HCT116 (cell line): Measurements from ENCODE around the gene ETV4. TPM values are rescaled to one million over a fixed set of nuclear protein-coding genes. Genes with fewer than 3 reads are reported as not detected.

Source experiments
- ATAC-seq: fragments of 200-7000 bp; cut with Tn5 transposase; 2 replicates; pipeline ENCODE4 v1.9.1; 2020; ENCODE audit warnings: mild to moderate bottlenecking, moderate library complexity
- BruUV-seq: library from RNA; stranded (reverse); fragments of 400-500 nt; replicated peaks from 2 replicates; lab custom pipeline; 2021; lab: Mats Ljungman, UMichigan
- CTCF ChIA-PET: fragments of 300-600 bp; sonication (Branson Sonifier 250); formaldehyde crosslinking; loops from one replicate; lab custom pipeline; 2021; ENCODE audit warnings: antibody characterized with exemption; lab: Charles Lee
- POLR2A ChIA-PET: fragments of 300-600, 350-600 bp; sonication (Branson Sonifier 250); formaldehyde crosslinking; loops from one replicate; lab custom pipeline; 2021; ENCODE audit warnings: antibody characterized with exemption; lab: Charles Lee
- RAD21 ChIA-PET, 2 experiments: fragments of 300-600 bp; sonication (Branson Sonifier 250); formaldehyde crosslinking; loops; one replicate each; lab custom pipeline; 2023; ENCODE audit warnings: low total read pairs in 2 of 2; ENCODE audit not compliant: uncharacterized antibody in 2 of 2, unreplicated experiment in 2 of 2, low non-redundant PET in 1 of 2; lab: Charles Lee
- DNase-seq: peaks from one replicate; pipeline ENCODE4 v3.0.0-alpha.2; 2010; ENCODE audit warnings: low read depth, low spot score
- H2AFZ ChIP-seq: fragments of 200-600 bp; shearing (Covaris generic), sonication (generic); 2 replicates; pipeline ENCODE4 v1.6.1; 2017; ENCODE audit warnings: low read depth, mixed run types, mixed read lengths, antibody characterized with exemption, low read length; ENCODE audit not compliant: poor library complexity, severe bottlenecking
- H3K27ac ChIP-seq: 2 replicates; pipeline ENCODE4 v1.5.1; 2012; ENCODE audit warnings: low read depth, low read length
- H3K27me3 ChIP-seq: fragments of 200-600 bp; sonication (generic); 2 replicates; pipeline ENCODE4 v1.6.1; 2016; ENCODE audit warnings: mixed run types, low read length, mixed read lengths; ENCODE audit not compliant: insufficient read depth
- H3K36me3 ChIP-seq, 2 experiments: fragments of 200-500 bp in 1 of 2; fragments of 200-600 bp in 1 of 2; sonication (Bioruptor generic) in 1 of 2; sonication (generic) in 1 of 2; 2 replicates each; pipeline versions ENCODE4 v1.5.1 to v1.6.1; 2014 to 2016; ENCODE audit warnings: low read length in 2 of 2, inconsistent platforms in 1 of 2, mixed read lengths in 1 of 2, mixed run types in 1 of 2; ENCODE audit not compliant: insufficient read depth in 2 of 2, control insufficient read depth in 1 of 2
- H3K4me1 ChIP-seq, 2 experiments: fragments of 200-600 bp in 1 of 2; sonication (generic) in 1 of 2; 2 replicates each; pipeline versions ENCODE4 v1.5.1 to v1.6.1; 2012 to 2017; ENCODE audit warnings: low read length in 2 of 2, inconsistent platforms in 1 of 2, mild to moderate bottlenecking in 1 of 2, mixed read lengths in 1 of 2, mixed run types in 1 of 2, moderate library complexity in 1 of 2; ENCODE audit not compliant: insufficient read depth in 2 of 2, control insufficient read depth in 1 of 2
- H3K4me2 ChIP-seq: fragments of 200-600 bp; sonication (generic); 2 replicates; pipeline ENCODE4 v1.6.1; 2017; ENCODE audit warnings: mixed run types, low read length, mixed read lengths
- H3K4me3 ChIP-seq, 2 experiments: fragments of 200-600 bp in 1 of 2; sonication (generic) in 1 of 2; replicated peaks in 1 of 2; 2 replicates each; pipeline ENCODE4 v1.5.1; 2011 to 2016; ENCODE audit warnings: low read length in 2 of 2, control low read depth in 1 of 2, low read depth in 1 of 2, mild to moderate bottlenecking in 1 of 2, mixed read lengths in 1 of 2, mixed run types in 1 of 2
- H3K79me2 ChIP-seq: fragments of 200-600 bp; sonication (generic); 2 replicates; pipeline ENCODE4 v1.6.1; 2017; ENCODE audit warnings: mild to moderate bottlenecking, mixed run types, low read length, moderate library complexity, mixed read lengths; ENCODE audit not compliant: insufficient read depth
- H3K9ac ChIP-seq: fragments of 200-600 bp; sonication (generic); 2 replicates; pipeline ENCODE4 v1.6.1; 2016; ENCODE audit warnings: low read length, mixed read lengths
- H3K9me2 ChIP-seq: fragments of 200-600 bp; sonication (generic), shearing (Covaris generic); 2 replicates; pipeline ENCODE4 v1.6.1; 2017; ENCODE audit warnings: mixed run types, mild to moderate bottlenecking, moderate library complexity; ENCODE audit not compliant: insufficient read depth
- H3K9me3 ChIP-seq, 2 experiments: fragments of 200-500 bp in 1 of 2; fragments of 200-600 bp in 1 of 2; sonication (Bioruptor generic) in 1 of 2; sonication (generic) in 1 of 2; 2 replicates each; pipeline ENCODE4 v1.6.1; 2014 to 2017; ENCODE audit warnings: low read length in 2 of 2, mixed read lengths in 2 of 2, inconsistent platforms in 1 of 2, low read depth in 1 of 2, mild to moderate bottlenecking in 1 of 2, mixed run types in 1 of 2, moderate library complexity in 1 of 2; ENCODE audit not compliant: control insufficient read depth in 1 of 2, insufficient read depth in 1 of 2
- H4K20me1 ChIP-seq: fragments of 200-600 bp; sonication (generic), shearing (Covaris generic); 2 replicates; pipeline ENCODE4 v1.6.1; 2017; ENCODE audit warnings: mixed run types, mild to moderate bottlenecking, moderate library complexity; ENCODE audit not compliant: insufficient read depth
- CTCF ChIP-seq, 3 experiments: fragments of 200-600 bp in 1 of 3; sonication (generic) in 1 of 3; IDR thresholded peaks in 2 of 3; conservative IDR thresholded peaks in 1 of 3; 2 replicates each; pipeline ENCODE4 v1.5.1; 2012 to 2017; ENCODE audit warnings: low read depth in 2 of 3, low read length in 2 of 3, antibody characterized with exemption in 1 of 3, borderline replicate concordance in 1 of 3, control low read depth in 1 of 3, mild to moderate bottlenecking in 1 of 3, mixed read lengths in 1 of 3, mixed run types in 1 of 3, moderate library complexity in 1 of 3; ENCODE audit not compliant: insufficient read depth in 1 of 3
- ELF1 ChIP-seq: IDR thresholded peaks from 2 replicates; pipeline ENCODE4 v1.6.1; 2012; ENCODE audit warnings: low read depth, borderline replicate concordance
- POLR2A ChIP-seq: IDR thresholded peaks from 2 replicates; pipeline ENCODE4 v1.7.0; 2011; ENCODE audit warnings: borderline replicate concordance; ENCODE audit not compliant: insufficient read depth, insufficient read length; ENCODE audit errors: extremely low read depth
- POLR2AphosphoS5 ChIP-seq: IDR thresholded peaks from 2 replicates; pipeline ENCODE4 v1.6.1; 2011; ENCODE audit warnings: mild to moderate bottlenecking, low read depth, low read length, moderate library complexity
- RAD21 ChIP-seq: IDR thresholded peaks from 2 replicates; pipeline ENCODE4 v1.6.1; 2012; ENCODE audit warnings: low read depth, mild to moderate bottlenecking
- SP1 ChIP-seq: IDR thresholded peaks from 2 replicates; pipeline ENCODE4 v1.6.1; 2012; ENCODE audit warnings: low read depth
- TCF7L2 ChIP-seq: IDR thresholded peaks from 2 replicates; pipeline ENCODE4 v1.7.0; 2011; ENCODE audit warnings: borderline replicate concordance, inconsistent platforms; ENCODE audit not compliant: insufficient read depth, insufficient read length; ENCODE audit errors: extremely low read depth
- intact Hi-C: fragments of 100-400 bp; cut with micrococcal nuclease; formaldehyde crosslinking; loops from 2 replicates; pipeline ENCODE4 v1.10.0; 2022
- total RNA-seq: library from RNA; stranded (reverse); gene quantifications from one replicate; pipeline ENCODE4 v1.2.1, GENCODE V29; 2021; ENCODE audit not compliant: unreplicated experiment
- TF ChIP-seq, protein P1 (sequence below): IDR thresholded peaks from 2 replicates; pipeline ENCODE4 v1.6.1; 2011; ENCODE audit warnings: mild to moderate bottlenecking, low read length, moderate library complexity; ENCODE audit not compliant: insufficient replicate concordance; ENCODE audit errors: extremely low read depth

The ETV4 gene
- total RNA-seq, 1 experiment from 2014 or later: 51.5 TPM

GRCh38 chr17:43587647-43588046 lies 41.5 kb upstream of the ETV4 start:
- Histone ChIP-seq H3K27ac (no peak overlapping the region), H3K4me3 (no peak overlapping the region), H3K9ac (no peak overlapping the region), H3K36me3 (no peaks in the 10 kb centered on the region), H3K4me2 (no peak overlapping the region), H3K9me2 (no peaks in the 10 kb centered on the region), H3K9me3 (no peaks in the 10 kb centered on the region), H3K79me2 (no peaks in the 10 kb centered on the region), H2AFZ (no peak overlapping the region), H3K4me1 (no peaks in the 10 kb centered on the region), H4K20me1 (no peaks in the 10 kb centered on the region), H3K27me3 (no peaks in the 10 kb centered on the region)
- intact Hi-C loops: no loop called here
- CTCF ChIA-PET: no interaction called here
- TF ChIP-seq POLR2A (no peak), POLR2AphosphoS5 (no peak), SP1 (no peak), ELF1 (no peak), RAD21 (no peak), CTCF (IDR thresholded peaks at IDR 0.05 in 2 of 3, conservative IDR thresholded peaks at IDR 0.05 in 1 of 3; ENCODE audit: borderline replicate concordance in 1 of 3, insufficient read depth in 1 of 3, low read depth in 2 of 3, low read length in 2 of 3) (no peak), TCF7L2 (no peak)
- TF ChIP-seq, protein P1, sequence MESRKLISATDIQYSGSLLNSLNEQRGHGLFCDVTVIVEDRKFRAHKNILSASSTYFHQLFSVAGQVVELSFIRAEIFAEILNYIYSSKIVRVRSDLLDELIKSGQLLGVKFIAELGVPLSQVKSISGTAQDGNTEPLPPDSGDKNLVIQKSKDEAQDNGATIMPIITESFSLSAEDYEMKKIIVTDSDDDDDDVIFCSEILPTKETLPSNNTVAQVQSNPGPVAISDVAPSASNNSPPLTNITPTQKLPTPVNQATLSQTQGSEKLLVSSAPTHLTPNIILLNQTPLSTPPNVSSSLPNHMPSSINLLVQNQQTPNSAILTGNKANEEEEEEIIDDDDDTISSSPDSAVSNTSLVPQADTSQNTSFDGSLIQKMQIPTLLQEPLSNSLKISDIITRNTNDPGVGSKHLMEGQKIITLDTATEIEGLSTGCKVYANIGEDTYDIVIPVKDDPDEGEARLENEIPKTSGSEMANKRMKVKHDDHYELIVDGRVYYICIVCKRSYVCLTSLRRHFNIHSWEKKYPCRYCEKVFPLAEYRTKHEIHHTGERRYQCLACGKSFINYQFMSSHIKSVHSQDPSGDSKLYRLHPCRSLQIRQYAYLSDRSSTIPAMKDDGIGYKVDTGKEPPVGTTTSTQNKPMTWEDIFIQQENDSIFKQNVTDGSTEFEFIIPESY: no peak
- POLR2A ChIA-PET: no interaction called here
- ATAC-seq: no peak
- DNase-seq: no peak
- no TSS peak for BruUV-seq
- RAD21 ChIA-PET: no interaction called here
